GM12874 (cell line): ENCODE data around the gene AGPS.

ENCODE experiments used
- CTCF ChIP-seq: IDR thresholded peaks from 2 replicates; pipeline ENCODE4 v1.5.1; 2011; ENCODE audit warnings: low read depth, mild to moderate bottlenecking, control low read depth, low read length, moderate library complexity; ENCODE audit not compliant: insufficient read depth

Gene AGPS

GRCh38 chr2:177533253-177533652 is 140.7 kb downstream of the AGPS start:
- TF ChIP-seq CTCF: no peak

- TF ChIP-seq CTCF: no peak
These were observed 142.4 kb downstream of the AGPS start for GRCh38 chr2:177535000-177535399.

- TF ChIP-seq CTCF: no peak
These were observed 143.5 kb downstream of the AGPS start for GRCh38 chr2:177535958-177536504.

- no peak for TF ChIP-seq CTCF
These were observed 144.6 kb downstream of the AGPS start for GRCh38 chr2:177537213-177537612.

GRCh38 chr2:177537636-177538035 is 145.1 kb downstream of the AGPS start:
- no peak for TF ChIP-seq CTCF

- TF ChIP-seq CTCF: no peak
These were observed 145.8 kb downstream of the AGPS start for GRCh38 chr2:177538323-177538722.

GRCh38 chr2:177540283-177540682 is 147.7 kb downstream of the AGPS start:
- no peak for TF ChIP-seq CTCF
